Caco-2 (cell line): ENCODE results near the gene RAC2. TPM values are rescaled to one million over a fixed set of nuclear protein-coding genes. Genes with fewer than 3 reads are reported as not detected.

Experiments used
- BruUV-seq: library from RNA; stranded (reverse); fragments of 400-500 nt; replicated peaks from 2 replicates; lab custom pipeline; 2021; lab: Mats Ljungman, UMichigan
- CTCF ChIA-PET: fragments of 300-600 bp; sonication (Branson Sonifier 250); formaldehyde crosslinking; loops from one replicate; lab custom pipeline; 2022; ENCODE audit warnings: antibody characterized with exemption; lab: Charles Lee
- POLR2A ChIA-PET: fragments of 300-600 bp; sonication (Branson Sonifier 250); formaldehyde crosslinking; loops from one replicate; lab custom pipeline; 2022; ENCODE audit warnings: antibody characterized with exemption; lab: Charles Lee
- DNase-seq, 2 experiments: peaks; one replicate each; pipeline versions ENCODE4 v3.0.0 to v3.0.0-alpha.2; 2020 to 2022
- H3K27me3 ChIP-seq: replicated peaks from 2 replicates; pipeline ENCODE4 v1.6.0; 2011; ENCODE audit warnings: low read length; ENCODE audit not compliant: control insufficient read depth, insufficient read depth
- H3K36me3 ChIP-seq: 2 replicates; pipeline ENCODE4 v1.5.1; 2011; ENCODE audit warnings: low read length; ENCODE audit not compliant: control insufficient read depth, insufficient read depth
- H3K4me1 ChIP-seq: fragments of 250-450 bp; sonication (Bioruptor Pico); 2 replicates; pipeline ENCODE4 v1.5.1; 2020; ENCODE audit warnings: mild to moderate bottlenecking
- H3K4me3 ChIP-seq: 2 replicates; pipeline ENCODE4 v1.5.1; 2011; ENCODE audit warnings: low read depth, mild to moderate bottlenecking, control low read depth, low read length
- H3K9me3 ChIP-seq: fragments of 250-450 bp; sonication (Bioruptor Pico); 2 replicates; pipeline ENCODE4 v1.5.1; 2020; ENCODE audit warnings: mild to moderate bottlenecking, moderate library complexity
- H3K27ac Mint-ChIP-seq: one replicate; pipeline ENCODE4 v1.8.0; 2022; ENCODE audit warnings: mixed read lengths; ENCODE audit not compliant: unreplicated experiment
- H3K27me3 Mint-ChIP-seq: one replicate; pipeline ENCODE4 v1.8.0; 2022; ENCODE audit warnings: mixed read lengths; ENCODE audit not compliant: insufficient read depth, unreplicated experiment
- H3K36me3 Mint-ChIP-seq: one replicate; pipeline ENCODE4 v1.8.0; 2022; ENCODE audit warnings: mild to moderate bottlenecking, mixed read lengths; ENCODE audit not compliant: insufficient read depth, unreplicated experiment
- H3K4me1 Mint-ChIP-seq: one replicate; pipeline ENCODE4 v1.8.0; 2022; ENCODE audit warnings: low read depth, mixed read lengths; ENCODE audit not compliant: unreplicated experiment
- H3K4me3 Mint-ChIP-seq: one replicate; pipeline ENCODE4 v1.8.0; 2022; ENCODE audit warnings: mild to moderate bottlenecking, moderate library complexity, mixed read lengths; ENCODE audit not compliant: unreplicated experiment
- H3K9me3 Mint-ChIP-seq: one replicate; pipeline ENCODE4 v1.8.0; 2022; ENCODE audit warnings: mixed read lengths; ENCODE audit not compliant: unreplicated experiment
- intact Hi-C: fragments of 100-400 bp; cut with micrococcal nuclease; formaldehyde crosslinking; loops from one replicate; pipeline ENCODE4 v1.10.0; 2022; ENCODE audit not compliant: unreplicated experiment
- total RNA-seq: library from RNA; stranded (reverse); gene quantifications from 2 replicates; pipeline ENCODE4 v1.2.3, GENCODE V29; 2022
- TF ChIP-seq, protein P1 (sequence below), 2 experiments: fragments of 200-600 bp in 1 of 2; IDR thresholded peaks; 1 replicate in 1 of 2; 2 replicates in 1 of 2; pipeline versions ENCODE4 v1.5.1 to v1.8.0; 2011 to 2022; ENCODE audit warnings: antibody characterized with exemption in 1 of 2, control low read depth in 1 of 2, inconsistent platforms in 1 of 2, low read depth in 1 of 2, low read length in 1 of 2, mild to moderate bottlenecking in 1 of 2, moderate library complexity in 1 of 2; ENCODE audit not compliant: insufficient read depth in 1 of 2, severe bottlenecking in 1 of 2, unreplicated experiment in 1 of 2

RAC2 gene
- total RNA-seq, 1 experiment from 2014 or later = 0.25 TPM

- DNase-seq = no peak
- no TSS peak for BruUV-seq
- Histone ChIP-seq H3K4me3 (no peak overlapping the region), H3K36me3 (no peaks in the 10 kb centered on the region), H3K27me3 (no peaks in the 10 kb centered on the region; the same call in 1 of the 2 replicates), H3K4me1 (no peaks in the 10 kb centered on the region), H3K9me3 (no peaks in the 10 kb centered on the region)
- TF ChIP-seq, protein P1, sequence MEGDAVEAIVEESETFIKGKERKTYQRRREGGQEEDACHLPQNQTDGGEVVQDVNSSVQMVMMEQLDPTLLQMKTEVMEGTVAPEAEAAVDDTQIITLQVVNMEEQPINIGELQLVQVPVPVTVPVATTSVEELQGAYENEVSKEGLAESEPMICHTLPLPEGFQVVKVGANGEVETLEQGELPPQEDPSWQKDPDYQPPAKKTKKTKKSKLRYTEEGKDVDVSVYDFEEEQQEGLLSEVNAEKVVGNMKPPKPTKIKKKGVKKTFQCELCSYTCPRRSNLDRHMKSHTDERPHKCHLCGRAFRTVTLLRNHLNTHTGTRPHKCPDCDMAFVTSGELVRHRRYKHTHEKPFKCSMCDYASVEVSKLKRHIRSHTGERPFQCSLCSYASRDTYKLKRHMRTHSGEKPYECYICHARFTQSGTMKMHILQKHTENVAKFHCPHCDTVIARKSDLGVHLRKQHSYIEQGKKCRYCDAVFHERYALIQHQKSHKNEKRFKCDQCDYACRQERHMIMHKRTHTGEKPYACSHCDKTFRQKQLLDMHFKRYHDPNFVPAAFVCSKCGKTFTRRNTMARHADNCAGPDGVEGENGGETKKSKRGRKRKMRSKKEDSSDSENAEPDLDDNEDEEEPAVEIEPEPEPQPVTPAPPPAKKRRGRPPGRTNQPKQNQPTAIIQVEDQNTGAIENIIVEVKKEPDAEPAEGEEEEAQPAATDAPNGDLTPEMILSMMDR (IDR thresholded peaks at IDR 0.05; ENCODE audit: insufficient read depth in 1 of 2, low read depth in 1 of 2, low read length in 1 of 2, severe bottlenecking in 1 of 2, unreplicated experiment in 1 of 2) = no peak
- H3K4me1 Mint-ChIP-seq = no peaks in the 10 kb centered on the region
- POLR2A ChIA-PET = no interaction called here
- peaks cover 10% of the 10 kb centered on the region for H3K27me3 Mint-ChIP-seq
- H3K36me3 Mint-ChIP-seq = no peaks in the 10 kb centered on the region
- H3K4me3 Mint-ChIP-seq = no peak overlapping the region
- no peaks in the 10 kb centered on the region for H3K9me3 Mint-ChIP-seq
- CTCF ChIA-PET = no interaction called here
- intact Hi-C loops = no loop called here
- H3K27ac Mint-ChIP-seq = no peak overlapping the region
Measured at GRCh38 chr22:37275134-37275533, 31.1 kb upstream of the RAC2 start.

DNA sequence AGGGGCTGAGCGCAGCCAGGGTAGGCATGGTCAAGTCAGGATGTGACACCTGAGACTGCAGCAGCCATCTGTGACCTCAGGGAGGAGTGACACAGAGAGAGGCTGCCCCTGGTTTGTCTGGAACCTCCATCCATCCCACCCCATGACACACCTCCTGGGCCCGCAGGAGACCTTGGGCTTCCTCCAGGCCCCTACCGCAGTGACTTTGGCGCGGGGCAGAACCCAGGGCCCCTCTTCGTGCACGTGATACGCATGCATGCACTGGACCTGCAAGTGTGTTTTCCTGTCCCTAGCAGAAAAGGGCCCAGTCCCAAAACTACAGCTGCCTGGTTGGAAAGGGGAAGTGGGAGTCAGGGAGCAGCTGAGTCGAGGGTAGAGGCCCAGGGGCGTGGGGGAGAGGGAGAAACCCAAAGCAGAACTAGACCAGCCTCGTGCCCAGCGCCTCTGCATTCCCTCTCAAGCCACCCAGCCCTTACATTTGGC lies 30.4 kb upstream of the RAC2 start:
- Histone ChIP-seq H3K4me3 (no peak overlapping the region), H3K27me3 (no peaks in the 10 kb centered on the region; the same call in 1 of the 2 replicates), H3K9me3 (no peaks in the 10 kb centered on the region), H3K4me1 (no peaks in the 10 kb centered on the region), H3K36me3 (no peaks in the 10 kb centered on the region)
- no TSS peak for BruUV-seq
- no peaks in the 10 kb centered on the region for H3K4me1 Mint-ChIP-seq
- no peaks in the 10 kb centered on the region for H3K9me3 Mint-ChIP-seq
- CTCF ChIA-PET = no interaction called here
- POLR2A ChIA-PET = no interaction called here
- H3K4me3 Mint-ChIP-seq = no peak overlapping the region
- intact Hi-C loops = no loop called here
- H3K27me3 Mint-ChIP-seq = peaks cover 14% of the 10 kb centered on the region
- TF ChIP-seq, protein P1 (IDR thresholded peaks at IDR 0.05; ENCODE audit: insufficient read depth in 1 of 2, low read depth in 1 of 2, low read length in 1 of 2, severe bottlenecking in 1 of 2, unreplicated experiment in 1 of 2) = no peak
- no peak for DNase-seq
- H3K27ac Mint-ChIP-seq = no peak overlapping the region
- H3K36me3 Mint-ChIP-seq = no peaks in the 10 kb centered on the region

DNA sequence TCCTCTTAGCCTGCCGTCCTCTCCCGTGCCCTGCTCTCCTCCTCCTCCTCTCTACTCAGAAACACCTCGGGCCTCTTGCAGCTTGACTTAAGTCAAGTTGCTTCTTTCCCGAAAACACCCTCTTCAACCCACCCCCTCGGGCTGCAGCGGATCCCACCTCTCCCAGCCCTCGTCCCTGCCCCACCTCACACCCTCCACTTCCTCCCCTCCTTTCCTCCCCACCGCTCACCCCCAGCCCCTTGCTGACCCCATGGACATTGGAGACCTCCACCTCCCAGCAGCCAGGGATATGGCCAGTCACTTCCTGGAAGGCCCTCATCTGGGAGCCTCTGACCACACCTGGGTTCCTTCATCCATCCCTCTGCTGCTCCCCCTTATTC lies 29.8 kb upstream of the RAC2 start:
- TF ChIP-seq, protein P1 (IDR thresholded peaks at IDR 0.05; ENCODE audit: insufficient read depth in 1 of 2, low read depth in 1 of 2, low read length in 1 of 2, severe bottlenecking in 1 of 2, unreplicated experiment in 1 of 2) = no peak
- Histone ChIP-seq H3K36me3 (no peaks in the 10 kb centered on the region), H3K9me3 (no peaks in the 10 kb centered on the region), H3K4me3 (no peak overlapping the region), H3K27me3 (no peaks in the 10 kb centered on the region; the same call in 1 of the 2 replicates), H3K4me1 (no peaks in the 10 kb centered on the region)
- POLR2A ChIA-PET = no interaction called here
- Mint-ChIP-seq H3K9me3 (no peaks in the 10 kb centered on the region), H3K27me3 (peaks cover 16% of the 10 kb centered on the region), H3K4me3 (no peak overlapping the region), H3K36me3 (no peaks in the 10 kb centered on the region), H3K4me1 (no peaks in the 10 kb centered on the region), H3K27ac (no peak overlapping the region)
- intact Hi-C loops = no loop called here
- CTCF ChIA-PET = no interaction called here
- no peak for DNase-seq
- no TSS peak for BruUV-seq
